Cerebellar cortex (tissue), 1 donor: ENCODE results near the gene SEC14L3.

Experiments used
- DNase-seq: peaks from one replicate; pipeline ENCODE4 v3.0.0-alpha.2; 2015; ENCODE audit warnings: low spot score

Gene SEC14L3

GRCh38 chr22:30423301-30423958, 48.4 kb downstream of the SEC14L3 start:
- DNase-seq: no peak

DNA sequence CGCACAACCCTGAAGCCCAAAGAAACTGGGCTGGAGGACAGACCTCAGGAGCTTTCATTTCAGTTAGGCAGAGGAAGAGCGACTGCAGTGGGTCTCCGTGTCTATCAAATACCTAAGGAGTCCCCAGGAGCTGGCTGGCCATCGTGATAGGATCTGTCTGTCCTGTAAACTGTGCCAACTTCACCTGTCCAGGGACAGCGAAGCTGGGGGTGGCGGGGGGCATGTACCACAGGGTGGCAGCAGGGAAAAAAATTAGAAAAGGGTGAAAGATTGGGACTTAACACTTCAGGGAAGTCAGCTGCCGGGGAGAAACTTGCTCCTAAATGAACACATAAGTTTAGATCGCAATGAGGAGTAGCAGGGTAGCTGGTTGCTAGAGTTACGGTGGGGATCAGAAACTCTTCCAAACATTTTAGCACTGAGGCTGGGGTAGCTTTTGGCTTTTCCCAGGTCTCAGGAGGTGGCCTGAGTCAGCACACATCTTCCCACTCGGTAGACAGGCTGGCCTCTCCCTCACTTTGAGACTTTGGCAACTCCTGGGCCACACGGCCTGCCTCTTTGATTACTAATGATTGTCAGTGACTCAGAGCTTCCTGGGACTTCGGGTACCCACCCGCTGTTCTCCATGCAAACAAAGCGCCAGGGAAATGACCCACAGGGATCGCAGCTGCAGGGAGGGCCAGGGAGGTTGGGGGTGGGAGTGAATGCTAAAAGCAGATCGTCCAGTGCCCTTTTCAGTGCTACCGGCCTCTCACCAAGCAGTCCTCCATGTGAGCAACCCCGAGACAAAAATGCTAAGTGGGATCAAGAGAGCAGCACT, 49.1 kb downstream of the SEC14L3 start:
- DNase-seq: peak; percentile 43

DNA sequence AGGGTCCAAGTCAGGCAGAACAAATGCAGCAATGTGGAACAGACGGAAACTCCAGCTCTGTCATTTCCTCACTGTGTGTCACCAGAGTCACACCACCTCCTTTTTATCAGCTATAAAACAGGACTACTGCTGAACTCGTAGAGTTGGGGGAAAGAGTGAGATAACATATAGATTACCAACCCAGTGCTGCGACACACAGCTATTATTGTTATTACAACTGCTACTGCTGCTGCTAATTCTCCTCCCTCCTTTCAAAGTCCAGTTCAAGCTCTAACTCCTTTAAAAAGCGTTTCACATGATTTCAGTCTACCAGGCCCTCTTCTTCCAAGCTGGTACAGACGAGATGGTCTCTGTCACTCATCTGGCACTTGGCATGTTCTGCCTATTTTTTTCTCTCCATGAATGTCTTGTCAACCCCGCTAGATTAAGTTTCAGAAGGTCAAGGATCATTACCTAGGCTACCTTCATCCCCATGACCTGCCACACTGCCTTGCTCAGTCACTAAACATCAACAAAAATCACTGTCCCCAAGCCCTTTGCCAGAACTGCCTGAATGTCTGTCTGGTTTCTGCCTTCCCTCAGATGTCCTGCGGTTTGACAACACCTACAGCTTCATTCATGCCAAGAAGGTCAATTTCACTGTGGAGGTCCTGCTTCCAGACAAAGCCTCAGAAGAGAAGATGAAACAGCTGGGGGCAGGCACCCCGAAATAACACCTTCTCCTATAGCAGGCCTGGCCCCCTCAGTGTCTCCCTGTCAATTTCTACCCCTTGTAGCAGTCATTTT, 49.9 kb downstream of the SEC14L3 start:
- DNase-seq: no peak

- DNase-seq: no peak
Observed at GRCh38 chr22:30420347-30421125, 51.3 kb downstream of the SEC14L3 start.

DNA sequence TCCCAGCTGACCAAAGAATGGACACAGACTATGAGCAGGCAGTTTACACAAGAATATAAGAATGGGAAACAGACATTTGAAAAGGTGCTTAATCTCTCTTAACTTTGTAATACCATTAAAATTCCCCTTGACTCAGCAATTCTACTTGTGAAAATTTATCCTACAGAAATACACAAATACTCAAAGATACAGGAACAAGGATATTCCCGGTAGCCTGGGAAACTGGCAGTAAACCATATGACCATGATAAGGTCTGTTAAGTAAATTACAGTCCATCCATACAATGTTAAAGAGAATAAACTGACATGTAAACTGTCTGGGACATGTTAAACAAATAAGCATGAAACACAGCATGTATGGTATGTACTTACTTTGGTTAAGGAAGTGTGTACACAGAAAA, 55.0 kb downstream of the SEC14L3 start:
- DNase-seq: no peak

- DNase-seq: no peak
Observed at GRCh38 chr22:30416403-30416802, 55.4 kb downstream of the SEC14L3 start.

DNA sequence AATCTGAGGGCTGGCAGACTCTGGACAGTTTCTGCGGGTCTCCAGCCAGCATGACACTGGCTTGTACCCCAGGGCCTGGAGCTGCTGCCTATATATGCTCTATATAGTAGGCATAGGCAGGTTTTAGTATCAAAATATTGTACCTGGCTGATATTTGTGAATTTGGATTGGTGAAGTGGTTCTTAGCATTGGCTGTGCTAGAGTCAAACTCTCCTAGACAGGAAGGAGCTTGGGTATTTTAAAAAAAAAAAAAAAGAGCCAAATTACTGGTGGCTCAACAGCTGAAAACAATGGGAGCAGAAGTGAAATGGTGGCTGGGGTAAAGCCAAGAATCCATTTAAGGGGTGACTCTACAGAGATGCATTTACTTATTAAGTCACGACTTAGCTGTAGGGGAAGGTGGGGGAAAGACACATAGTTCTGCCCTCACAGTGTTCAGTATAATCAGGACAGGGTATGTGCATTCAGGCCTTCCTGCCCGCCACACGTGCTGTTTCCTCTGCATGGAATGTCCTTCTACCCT, 57.2 kb downstream of the SEC14L3 start:
- no peak for DNase-seq

GRCh38 chr22:30413745-30414524, 57.9 kb downstream of the SEC14L3 start:
- DNase-seq: no peak

GRCh38 chr22:30413001-30413400, 58.8 kb downstream of the SEC14L3 start:
- no peak for DNase-seq

GRCh38 chr22:30411780-30412179, 60.0 kb downstream of the SEC14L3 start:
- DNase-seq: no peak
